HG02938 (cell line): Measurements from ENCODE around the gene PDE6H.

Experiments
- ATAC-seq: cut with Tn5 transposase; IDR thresholded peaks from one replicate; pipeline ENCODE4 v1.9.1; 2021; ENCODE audit warnings: mild to moderate bottlenecking, moderate library complexity; ENCODE audit not compliant: unreplicated experiment

PDE6H gene

GRCh38 chr12:14950982-14951746 lies 21.7 kb upstream of the PDE6H start:
- no peak for ATAC-seq

- no peak for ATAC-seq
Measured at GRCh38 chr12:14951851-14952250, 21.0 kb upstream of the PDE6H start.

GRCh38 chr12:14952299-14952921 lies 20.4 kb upstream of the PDE6H start:
- ATAC-seq, result peak; percentile 69

- no peak for ATAC-seq
Measured at GRCh38 chr12:14953752-14954151, 19.1 kb upstream of the PDE6H start.

- no peak for ATAC-seq
Measured at GRCh38 chr12:14954269-14954668, 18.6 kb upstream of the PDE6H start.

GRCh38 chr12:14956024-14956891 lies 16.6 kb upstream of the PDE6H start:
- peak; percentile 36 for ATAC-seq

- ATAC-seq, result no peak
Measured at GRCh38 chr12:14956905-14957304, 15.9 kb upstream of the PDE6H start.

- ATAC-seq, result no peak
Measured at GRCh38 chr12:14957551-14958168, 15.2 kb upstream of the PDE6H start.

GRCh38 chr12:14958361-14959125 lies 14.3 kb upstream of the PDE6H start:
- ATAC-seq, result no peak

- ATAC-seq, result no peak
Measured at GRCh38 chr12:14959126-14959440, 13.8 kb upstream of the PDE6H start.

GRCh38 chr12:14959463-14959862 lies 13.4 kb upstream of the PDE6H start:
- ATAC-seq, result no peak

- ATAC-seq, result no peak
Measured at GRCh38 chr12:14959916-14960496, 12.8 kb upstream of the PDE6H start.

- ATAC-seq, result peak; percentile 32
Measured at GRCh38 chr12:14960548-14961465, 12.0 kb upstream of the PDE6H start.

GRCh38 chr12:14961466-14962152 lies 11.2 kb upstream of the PDE6H start, which contains the start of gene ARHGDIB:
ARHGDIB (minus strand) TSS chr12:14961601; CDS start chr12:14950712, 10,889 bp downstream.
- peak; percentile 68 for ATAC-seq

GRCh38 chr12:14962153-14962539 lies 10.7 kb upstream of the PDE6H start:
- no peak for ATAC-seq

- ATAC-seq, result no peak
Measured at GRCh38 chr12:14962797-14963196, 10.0 kb upstream of the PDE6H start.

GRCh38 chr12:14963520-14963919 lies 9.3 kb upstream of the PDE6H start:
- ATAC-seq, result no peak

- ATAC-seq, result no peak
Measured at GRCh38 chr12:14964406-14964805, 8.4 kb upstream of the PDE6H start.
